MCF 10A (cell line): Measurements from ENCODE around the gene NUDT22. TPM values are rescaled to one million over a fixed set of nuclear protein-coding genes. Genes with fewer than 3 reads are reported as not detected.

ENCODE experiments used
- BruUV-seq: library from RNA; stranded (reverse); fragments of 400-500 nt; replicated peaks from 2 replicates; lab custom pipeline; 2021; lab: Mats Ljungman, UMichigan
- CTCF ChIA-PET: fragments of 300-600 bp; sonication (Branson Sonifier 250); formaldehyde crosslinking; extraction: SDS; loops from one replicate; lab custom pipeline; 2021; ENCODE audit warnings: antibody characterized with exemption, inconsistent platforms; lab: Yijun Ruan, JAX
- POLR2A ChIA-PET: fragments of 300-600, 350-650 bp; sonication (Branson Sonifier 250); formaldehyde crosslinking; extraction: SDS; loops from one replicate; lab custom pipeline; 2020; ENCODE audit warnings: antibody characterized with exemption, inconsistent platforms; lab: Yijun Ruan, JAX
- DNase-seq: peaks from one replicate; pipeline ENCODE4 v3.0.0-alpha.2; 2018; ENCODE audit not compliant: unreplicated experiment
- H3K27ac Mint-ChIP-seq: one replicate; pipeline ENCODE4 v1.8.0; 2022; ENCODE audit warnings: mild to moderate bottlenecking, low read depth, mixed read lengths; ENCODE audit not compliant: unreplicated experiment
- H3K27me3 Mint-ChIP-seq: one replicate; pipeline ENCODE4 v1.8.0; 2022; ENCODE audit warnings: mixed read lengths; ENCODE audit not compliant: insufficient read depth, unreplicated experiment
- H3K36me3 Mint-ChIP-seq: one replicate; pipeline ENCODE4 v1.8.0; 2022; ENCODE audit warnings: mild to moderate bottlenecking, moderate library complexity, mixed read lengths; ENCODE audit not compliant: insufficient read depth, unreplicated experiment
- H3K4me1 Mint-ChIP-seq: one replicate; pipeline ENCODE4 v1.8.0; 2022; ENCODE audit warnings: mixed read lengths; ENCODE audit not compliant: insufficient read depth, unreplicated experiment
- H3K4me3 Mint-ChIP-seq: one replicate; pipeline ENCODE4 v1.8.0; 2022; ENCODE audit warnings: mild to moderate bottlenecking, moderate library complexity, mixed read lengths; ENCODE audit not compliant: unreplicated experiment
- H3K9me3 Mint-ChIP-seq: one replicate; pipeline ENCODE4 v1.8.0; 2022; ENCODE audit warnings: mixed read lengths; ENCODE audit not compliant: unreplicated experiment
- intact Hi-C: fragments of 100-400 bp; cut with micrococcal nuclease; formaldehyde crosslinking; loops from 2 replicates; pipeline ENCODE4 v1.14.1; 2022
- total RNA-seq: library from RNA; stranded (reverse); gene quantifications from 2 replicates; pipeline ENCODE4 v1.2.3, GENCODE V29; 2022
- TF ChIP-seq, protein P1 (sequence below): fragments of 200-600 bp; IDR thresholded peaks from one replicate; pipeline ENCODE4 v1.8.0; 2022; ENCODE audit warnings: antibody characterized with exemption, mild to moderate bottlenecking; ENCODE audit not compliant: unreplicated experiment

The NUDT22 gene
- total RNA-seq, 1 experiment from 2014 or later: 51.0 TPM

DNA sequence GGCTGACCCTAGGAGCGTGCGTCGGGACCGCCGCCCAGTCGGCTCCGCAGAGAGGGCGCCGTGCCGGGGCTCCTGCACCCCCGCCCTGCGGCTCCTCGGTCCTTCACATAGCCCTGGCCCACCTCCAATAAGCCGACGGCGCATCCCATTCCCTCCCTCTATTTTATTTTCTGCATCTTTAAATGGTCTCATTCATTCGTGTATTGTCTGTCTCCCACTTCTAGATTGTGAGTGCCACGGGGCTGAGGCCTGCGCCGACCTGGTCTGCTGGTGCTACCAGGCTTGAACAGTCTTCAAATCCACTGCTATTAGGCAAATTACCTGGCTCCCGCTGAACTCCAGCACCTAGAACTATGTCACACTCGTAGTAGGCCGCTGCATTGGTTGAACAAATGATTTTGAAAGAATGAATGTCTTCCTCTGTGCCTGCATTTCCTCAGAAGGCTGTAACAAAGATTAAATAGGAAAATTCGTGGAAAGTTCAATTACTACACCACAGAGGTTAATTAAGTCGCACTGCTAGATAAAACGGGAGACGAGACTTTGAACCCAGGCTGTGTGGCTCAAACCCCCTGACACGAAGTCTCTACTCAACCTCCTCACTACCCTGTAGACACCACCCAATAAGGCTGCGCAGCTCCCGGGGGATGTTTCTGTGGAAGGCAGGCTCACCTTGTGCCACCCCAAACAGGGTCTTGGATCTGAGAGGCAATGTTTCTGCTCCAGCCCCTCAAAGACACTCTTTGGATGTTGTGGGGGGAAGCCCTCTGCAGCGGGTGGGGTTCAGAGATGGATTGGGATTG lies 21.9 kb downstream of the NUDT22 start:
- ChIA-PET CTCF (interaction anchor here (0.9 to 1.7 kb wide), 3 partner anchors 24 to 53 kb away, joined by 3 to 4 read pairs (median 4); no protein-coding TSS in a partner anchor), POLR2A (interaction anchor here (0.6 to 10.8 kb wide), 9 partner anchors 19 to 81 kb away, joined by 3 to 122 read pairs (median 23); partner anchors contain the start of genes CATSPERZ, DNAJC4, ESRRA and NUDT22)
- Mint-ChIP-seq H3K27ac (peak overlapping the region; percentile 42), H3K36me3 (peaks cover 21% of the 10 kb centered on the region), H3K4me1 (peaks cover 15% of the 10 kb centered on the region), H3K9me3 (no peaks in the 10 kb centered on the region), H3K4me3 (peak overlapping the region; percentile 93), H3K27me3 (no peaks in the 10 kb centered on the region)
- DNase-seq: no peak
- TF ChIP-seq, protein P1, sequence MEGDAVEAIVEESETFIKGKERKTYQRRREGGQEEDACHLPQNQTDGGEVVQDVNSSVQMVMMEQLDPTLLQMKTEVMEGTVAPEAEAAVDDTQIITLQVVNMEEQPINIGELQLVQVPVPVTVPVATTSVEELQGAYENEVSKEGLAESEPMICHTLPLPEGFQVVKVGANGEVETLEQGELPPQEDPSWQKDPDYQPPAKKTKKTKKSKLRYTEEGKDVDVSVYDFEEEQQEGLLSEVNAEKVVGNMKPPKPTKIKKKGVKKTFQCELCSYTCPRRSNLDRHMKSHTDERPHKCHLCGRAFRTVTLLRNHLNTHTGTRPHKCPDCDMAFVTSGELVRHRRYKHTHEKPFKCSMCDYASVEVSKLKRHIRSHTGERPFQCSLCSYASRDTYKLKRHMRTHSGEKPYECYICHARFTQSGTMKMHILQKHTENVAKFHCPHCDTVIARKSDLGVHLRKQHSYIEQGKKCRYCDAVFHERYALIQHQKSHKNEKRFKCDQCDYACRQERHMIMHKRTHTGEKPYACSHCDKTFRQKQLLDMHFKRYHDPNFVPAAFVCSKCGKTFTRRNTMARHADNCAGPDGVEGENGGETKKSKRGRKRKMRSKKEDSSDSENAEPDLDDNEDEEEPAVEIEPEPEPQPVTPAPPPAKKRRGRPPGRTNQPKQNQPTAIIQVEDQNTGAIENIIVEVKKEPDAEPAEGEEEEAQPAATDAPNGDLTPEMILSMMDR: no peak
- BruUV-seq: TSS peak; percentile 8
- intact Hi-C loops: loop anchor here (2.0 kb wide), 1 partner anchor 57 kb away; the partner anchor contains the start of gene ESRRA

GRCh38 chr11:64248578-64248977 lies 22.5 kb downstream of the NUDT22 start:
- TF ChIP-seq, protein P1: no peak
- Mint-ChIP-seq H3K36me3 (peaks cover 18% of the 10 kb centered on the region), H3K27me3 (no peaks in the 10 kb centered on the region), H3K4me1 (peaks cover 9% of the 10 kb centered on the region), H3K27ac (no peak overlapping the region), H3K4me3 (peak overlapping the region; percentile 93), H3K9me3 (no peaks in the 10 kb centered on the region)
- ChIA-PET POLR2A (interaction anchor here (0.6 to 10.8 kb wide), 4 partner anchors 20 to 82 kb away, joined by 3 to 122 read pairs (median 91); partner anchors contain the start of genes CATSPERZ, DNAJC4, ESRRA and NUDT22), CTCF (interaction anchor here (0.7 to 4.5 kb wide), 5 partner anchors 20 to 446 kb away, joined by 3 to 65 read pairs (median 4); partner anchors contain the start of gene CATSPERZ)
- intact Hi-C loops: no loop called here
- no TSS peak for BruUV-seq
- DNase-seq: no peak

DNA sequence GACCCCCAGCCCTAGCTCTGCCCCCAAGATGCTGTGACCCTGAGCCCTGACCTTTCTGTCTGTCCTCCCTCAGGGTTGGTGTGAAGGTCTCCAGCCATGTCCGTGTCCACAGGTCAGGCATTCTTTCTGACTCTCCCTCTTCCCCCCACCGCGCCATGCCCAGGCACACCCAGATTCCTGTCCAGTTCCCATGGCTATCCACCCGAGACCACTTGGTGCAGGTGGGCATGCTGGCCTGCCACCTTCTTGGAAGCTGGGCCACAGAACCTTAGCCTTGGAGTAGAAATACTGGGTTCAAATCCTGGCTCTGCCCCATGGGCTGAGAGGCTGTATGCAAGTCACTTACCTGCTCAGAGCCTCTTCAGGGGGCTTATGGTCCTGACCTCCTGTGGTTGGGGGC lies 23.0 kb downstream of the NUDT22 start:
- peaks cover 6% of the 10 kb centered on the region for H3K4me1 Mint-ChIP-seq
- BruUV-seq: no TSS peak
- H3K27ac Mint-ChIP-seq: no peak overlapping the region
- no peak overlapping the region for H3K4me3 Mint-ChIP-seq
- CTCF ChIA-PET: interaction anchor here (0.7 to 4.5 kb wide), 6 partner anchors 14 to 446 kb away, joined by 4 to 65 read pairs (median 10); partner anchors contain the start of gene CATSPERZ
- no peaks in the 10 kb centered on the region for H3K27me3 Mint-ChIP-seq
- peaks cover 13% of the 10 kb centered on the region for H3K36me3 Mint-ChIP-seq
- intact Hi-C loops: no loop called here
- POLR2A ChIA-PET: interaction anchor here (1.2 to 10.8 kb wide), 4 partner anchors 20 to 54 kb away, joined by 3 to 122 read pairs (median 91); partner anchors contain the start of genes CATSPERZ, DNAJC4, ESRRA and NUDT22
- H3K9me3 Mint-ChIP-seq: no peaks in the 10 kb centered on the region
- no peak for DNase-seq
- TF ChIP-seq, protein P1: no peak
